H9 (cell line): ENCODE data around the gene PTPN21. TPM values are rescaled to one million over a fixed set of nuclear protein-coding genes. Genes with fewer than 3 reads are reported as not detected.
"Not testable (repeated sequence)": the region's sequence is repeated elsewhere in the genome, so short reads cannot be mapped to it uniquely, and the experiment has no call there.

Experiments
- DNase-seq: peaks from one replicate; pipeline ENCODE4 v3.0.0-alpha.2; 2017
- H2AFZ ChIP-seq: one replicate; pipeline ENCODE4 v1.6.1; 2013; ENCODE audit warnings: mild to moderate bottlenecking, low read length, control low read depth, moderate library complexity
- H2AK5ac ChIP-seq: 2 replicates; pipeline ENCODE4 v1.6.1; 2013; ENCODE audit warnings: low read length, control low read depth, mixed read lengths; ENCODE audit not compliant: insufficient read length
- H2BK120ac ChIP-seq: one replicate; pipeline ENCODE4 v1.6.1; 2013; ENCODE audit warnings: low read depth, mild to moderate bottlenecking, low read length, control low read depth, inconsistent platforms; ENCODE audit not compliant: poor library complexity, severe bottlenecking
- H2BK12ac ChIP-seq: 2 replicates; pipeline ENCODE4 v1.6.1; 2013; ENCODE audit warnings: low read length, control low read depth, mixed read lengths, low read depth; ENCODE audit not compliant: insufficient read length
- H2BK15ac ChIP-seq: 2 replicates; pipeline ENCODE4 v1.6.1; 2013; ENCODE audit warnings: low read depth, low read length, control low read depth
- H2BK20ac ChIP-seq: one replicate; pipeline ENCODE4 v1.6.1; 2013; ENCODE audit warnings: low read depth, mild to moderate bottlenecking, low read length, control low read depth, inconsistent platforms; ENCODE audit not compliant: poor library complexity, severe bottlenecking
- H2BK5ac ChIP-seq: 2 replicates; pipeline ENCODE4 v1.6.1; 2013; ENCODE audit warnings: low read length, control low read depth, mixed read lengths; ENCODE audit not compliant: insufficient read length
- H3K14ac ChIP-seq: 2 replicates; pipeline ENCODE4 v1.6.1; 2013; ENCODE audit warnings: low read length, control low read depth; ENCODE audit not compliant: insufficient read depth
- H3K18ac ChIP-seq: 2 replicates; pipeline ENCODE4 v1.6.1; 2013; ENCODE audit warnings: low read depth, mild to moderate bottlenecking, mixed read lengths, low read length, control low read depth; ENCODE audit not compliant: insufficient read length
- H3K23ac ChIP-seq: 2 replicates; pipeline ENCODE4 v1.6.1; 2013; ENCODE audit warnings: low read length, control low read depth, mixed read lengths, low read depth; ENCODE audit not compliant: insufficient read length
- H3K23me2 ChIP-seq: 2 replicates; pipeline ENCODE4 v1.6.1; 2013; ENCODE audit warnings: low read depth, mild to moderate bottlenecking, mixed read lengths, low read length, control low read depth; ENCODE audit not compliant: insufficient read length, poor library complexity, severe bottlenecking
- H3K27ac ChIP-seq: 2 replicates; pipeline ENCODE4 v1.5.1; 2013; ENCODE audit warnings: low read length, control low read depth, mixed read lengths, low read depth; ENCODE audit not compliant: insufficient read length
- H3K27me3 ChIP-seq: 2 replicates; pipeline ENCODE4 v1.6.1; 2013; ENCODE audit warnings: low read length, control low read depth, inconsistent platforms; ENCODE audit not compliant: insufficient read depth
- H3K4ac ChIP-seq: 2 replicates; pipeline ENCODE4 v1.6.1; 2013; ENCODE audit warnings: low read depth, mild to moderate bottlenecking, control low read depth, inconsistent platforms, low read length, moderate library complexity
- H3K4me1 ChIP-seq: 2 replicates; pipeline ENCODE4 v1.6.1; 2013; ENCODE audit warnings: low read length, control low read depth, inconsistent platforms; ENCODE audit not compliant: insufficient read depth
- H3K4me2 ChIP-seq: 2 replicates; pipeline ENCODE4 v1.6.1; 2013; ENCODE audit warnings: low read length, control low read depth, mixed read lengths; ENCODE audit not compliant: insufficient read length, insufficient read depth
- H3K56ac ChIP-seq: 2 replicates; pipeline ENCODE4 v1.6.1; 2013; ENCODE audit warnings: low read depth, mild to moderate bottlenecking, mixed read lengths, low read length, control low read depth; ENCODE audit not compliant: insufficient read length
- H3K79me1 ChIP-seq: 2 replicates; pipeline ENCODE4 v1.6.1; 2013; ENCODE audit warnings: low read depth, mild to moderate bottlenecking, moderate library complexity, low read length, control low read depth, inconsistent platforms; ENCODE audit not compliant: insufficient read depth, poor library complexity, severe bottlenecking
- H3K79me2 ChIP-seq: 2 replicates; pipeline ENCODE4 v1.6.1; 2013; ENCODE audit warnings: low read length, control low read depth, inconsistent platforms; ENCODE audit not compliant: insufficient read depth
- H3K9ac ChIP-seq: 2 replicates; pipeline ENCODE4 v1.6.1; 2013; ENCODE audit warnings: low read length, control low read depth, mixed read lengths; ENCODE audit not compliant: insufficient read length; ENCODE audit errors: extremely low read depth
- H3K9me3 ChIP-seq: one replicate; pipeline ENCODE4 v1.6.1; 2013; ENCODE audit warnings: low read depth, low read length, inconsistent platforms; ENCODE audit not compliant: control insufficient read depth
- H3T11ph ChIP-seq: one replicate; pipeline ENCODE4 v1.6.1; 2013; ENCODE audit warnings: mild to moderate bottlenecking, low read length, control low read depth, inconsistent platforms
- H4K20me1 ChIP-seq: one replicate; pipeline ENCODE4 v1.6.1; 2013; ENCODE audit not compliant: control insufficient read depth, insufficient read length, insufficient read depth
- H4K5ac ChIP-seq: 2 replicates; pipeline ENCODE4 v1.6.1; 2013; ENCODE audit warnings: low read depth, mild to moderate bottlenecking, mixed read lengths, low read length, control low read depth; ENCODE audit not compliant: insufficient read length
- H4K8ac ChIP-seq: replicated peaks from 2 replicates; pipeline ENCODE4 v1.6.1; 2013; ENCODE audit warnings: low read length, control low read depth, mixed read lengths, low read depth; ENCODE audit not compliant: insufficient read length
- H4K91ac ChIP-seq: 2 replicates; pipeline ENCODE4 v1.6.1; 2013; ENCODE audit warnings: low read depth, mild to moderate bottlenecking, moderate library complexity, mixed read lengths, low read length, control low read depth; ENCODE audit not compliant: insufficient read length
- H3K27ac Mint-ChIP-seq, 3 experiments: 2 replicates in 2 of 3; 3 replicates in 1 of 3; pipeline ENCODE4 v1.8.0; 2020 to 2021; ENCODE audit warnings: mixed read lengths in 3 of 3, mild to moderate bottlenecking in 1 of 3, moderate library complexity in 1 of 3
- H3K27me3 Mint-ChIP-seq: 2 replicates; pipeline ENCODE4 v1.8.0; 2021; ENCODE audit warnings: low read depth, mild to moderate bottlenecking, moderate library complexity, mixed read lengths
- H3K36me3 Mint-ChIP-seq, 3 experiments: 2 replicates in 2 of 3; 3 replicates in 1 of 3; pipeline ENCODE4 v1.8.0; 2020 to 2021; ENCODE audit warnings: low read depth in 3 of 3, mixed read lengths in 3 of 3; ENCODE audit not compliant: insufficient read depth in 1 of 3
- H3K4me1 Mint-ChIP-seq, 2 experiments: 2 replicates each; pipeline ENCODE4 v1.8.0; 2020; ENCODE audit warnings: mixed read lengths in 2 of 2
- H3K4me3 Mint-ChIP-seq, 2 experiments: 2 replicates in 1 of 2; 3 replicates in 1 of 2; pipeline ENCODE4 v1.8.0; 2020 to 2021; ENCODE audit warnings: mild to moderate bottlenecking in 2 of 2, mixed read lengths in 2 of 2, moderate library complexity in 1 of 2
- H3K9me3 Mint-ChIP-seq, 2 experiments: 2 replicates in 1 of 2; 3 replicates in 1 of 2; pipeline ENCODE4 v1.8.0; 2020; ENCODE audit warnings: mild to moderate bottlenecking in 2 of 2, mixed read lengths in 2 of 2, moderate library complexity in 1 of 2
- WGBS: extraction: QIAGEN DNeasy Blood & Tissue Kit; methylation state at CpG from one replicate; pipeline ENCODE4 v1.1.7; 2013; ENCODE audit warnings: missing lambda C conversion rate, low lambda C conversion rate, mixed read lengths; ENCODE audit not compliant: insufficient read length; ENCODE audit errors: extremely low coverage; 5-methylcytosine and 5-hydroxymethylcytosine counted together
- total RNA-seq: library from RNA; stranded (reverse); gene quantifications from 2 replicates; pipeline ENCODE4 v1.2.1, GENCODE V29; 2021
- TF ChIP-seq, protein P1 (sequence below): fragments of 200-600 bp; sonication (generic); conservative IDR thresholded peaks from 3 replicates; pipeline ENCODE4 v1.8.0; 2021; ENCODE audit warnings: antibody characterized with exemption, mild to moderate bottlenecking

The PTPN21 gene
- total RNA-seq, 1 experiment from 2014 or later: 14.3 TPM

DNA sequence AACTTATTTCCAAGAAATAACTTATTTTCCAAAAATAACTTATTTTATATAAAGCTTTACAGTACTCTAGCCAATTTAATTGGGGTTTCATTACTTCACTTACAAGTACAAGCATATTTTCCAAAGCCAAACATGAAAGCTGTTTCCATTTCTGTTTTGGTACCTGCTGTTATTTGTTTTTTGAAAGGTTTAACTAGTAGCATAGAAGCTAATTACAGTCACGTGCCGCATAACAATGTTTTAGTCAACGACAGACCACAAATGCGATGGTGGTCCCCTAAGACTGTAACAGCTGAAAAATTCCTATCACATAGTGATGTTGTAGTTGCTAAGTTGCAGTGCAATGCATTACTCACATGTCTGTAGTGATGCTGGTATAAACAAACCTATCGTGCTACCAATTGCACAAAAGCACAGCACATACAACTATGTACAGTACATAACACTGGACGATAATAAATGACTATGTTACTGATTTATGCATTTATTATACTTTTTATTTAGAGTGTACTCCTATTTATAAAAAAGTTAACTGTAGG lies 21.7 kb downstream of the PTPN21 start:
- H2BK5ac ChIP-seq: no peak overlapping the region
- H3K4me3 Mint-ChIP-seq: no peak overlapping the region
- no peaks in the 10 kb centered on the region for H3K27me3 Mint-ChIP-seq
- no peak overlapping the region for H2BK15ac ChIP-seq
- no peaks in the 10 kb centered on the region for H3K79me1 ChIP-seq
- H3K27ac Mint-ChIP-seq: no peak overlapping the region
- H4K5ac ChIP-seq: no peak overlapping the region
- H2AK5ac ChIP-seq: no peak overlapping the region
- no peaks in the 10 kb centered on the region for H3K27me3 ChIP-seq
- H3K4me1 Mint-ChIP-seq: no peaks in the 10 kb centered on the region
- H2AFZ ChIP-seq: no peak overlapping the region
- no peak overlapping the region for H4K91ac ChIP-seq
- no peak overlapping the region for H3K23ac ChIP-seq
- H2BK120ac ChIP-seq: no peak overlapping the region
- TF ChIP-seq, protein P1, sequence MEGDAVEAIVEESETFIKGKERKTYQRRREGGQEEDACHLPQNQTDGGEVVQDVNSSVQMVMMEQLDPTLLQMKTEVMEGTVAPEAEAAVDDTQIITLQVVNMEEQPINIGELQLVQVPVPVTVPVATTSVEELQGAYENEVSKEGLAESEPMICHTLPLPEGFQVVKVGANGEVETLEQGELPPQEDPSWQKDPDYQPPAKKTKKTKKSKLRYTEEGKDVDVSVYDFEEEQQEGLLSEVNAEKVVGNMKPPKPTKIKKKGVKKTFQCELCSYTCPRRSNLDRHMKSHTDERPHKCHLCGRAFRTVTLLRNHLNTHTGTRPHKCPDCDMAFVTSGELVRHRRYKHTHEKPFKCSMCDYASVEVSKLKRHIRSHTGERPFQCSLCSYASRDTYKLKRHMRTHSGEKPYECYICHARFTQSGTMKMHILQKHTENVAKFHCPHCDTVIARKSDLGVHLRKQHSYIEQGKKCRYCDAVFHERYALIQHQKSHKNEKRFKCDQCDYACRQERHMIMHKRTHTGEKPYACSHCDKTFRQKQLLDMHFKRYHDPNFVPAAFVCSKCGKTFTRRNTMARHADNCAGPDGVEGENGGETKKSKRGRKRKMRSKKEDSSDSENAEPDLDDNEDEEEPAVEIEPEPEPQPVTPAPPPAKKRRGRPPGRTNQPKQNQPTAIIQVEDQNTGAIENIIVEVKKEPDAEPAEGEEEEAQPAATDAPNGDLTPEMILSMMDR: no peak
- no peak overlapping the region for H3K56ac ChIP-seq
- no peaks in the 10 kb centered on the region for H3K9me3 ChIP-seq
- H3K79me2 ChIP-seq: no peaks in the 10 kb centered on the region
- no peaks in the 10 kb centered on the region for H3K23me2 ChIP-seq
- H4K8ac ChIP-seq: no peak overlapping the region
- no peak overlapping the region for H3K4ac ChIP-seq
- no peak overlapping the region for H2BK20ac ChIP-seq
- H4K20me1 ChIP-seq: no peaks in the 10 kb centered on the region
- no peak overlapping the region for H3K27ac ChIP-seq
- H3K36me3 Mint-ChIP-seq: peaks cover 15 to 33% (median 26%) of the 10 kb centered on the region in 3 experiments
- H3K18ac ChIP-seq: no peak overlapping the region
- no peak overlapping the region for H3K14ac ChIP-seq
- H2BK12ac ChIP-seq: no peak overlapping the region
- no peak overlapping the region for H3T11ph ChIP-seq
- H3K4me1 ChIP-seq: peaks cover 2% of the 10 kb centered on the region; the same call in 1 of the 2 replicates
- peaks cover 0 to 12% of the 10 kb centered on the region in 2 experiments; a peak in 4 of 5 replicates for H3K9me3 Mint-ChIP-seq
- no CpG with 5 or more reads among the region's 6 CpGs for WGBS
- DNase-seq: no peak
- no peak overlapping the region for H3K4me2 ChIP-seq
- no peak overlapping the region for H3K9ac ChIP-seq

DNA sequence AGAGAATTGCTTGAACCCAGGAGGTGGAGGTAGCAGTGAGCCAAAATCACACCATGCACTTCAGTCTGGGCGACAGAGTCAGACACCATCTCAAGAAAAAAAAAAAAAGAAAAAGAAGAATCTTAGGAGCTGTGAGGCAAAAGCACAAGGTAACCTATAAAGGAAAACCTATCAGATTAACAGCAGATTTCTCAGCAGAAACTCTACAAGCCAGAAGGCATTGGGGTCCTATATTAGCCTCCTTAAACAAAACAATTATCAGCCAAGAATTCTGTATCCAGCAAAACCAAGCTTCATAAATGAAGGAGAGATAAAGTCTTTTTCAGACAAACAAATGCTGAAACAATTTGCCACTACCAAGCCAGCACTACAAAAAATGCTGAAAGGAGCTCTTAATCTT lies 24.9 kb downstream of the PTPN21 start:
- not testable (repeated sequence) for H2AK5ac ChIP-seq, H4K8ac ChIP-seq, H3K4ac ChIP-seq, H2BK5ac ChIP-seq, H3K4me1 Mint-ChIP-seq, H3K14ac ChIP-seq, H3K23me2 ChIP-seq, H3K4me2 ChIP-seq, H3K27ac ChIP-seq, H3K9me3 ChIP-seq, H3K27me3 ChIP-seq, H2BK15ac ChIP-seq, H2BK20ac ChIP-seq, H3K4me1 ChIP-seq, H3K23ac ChIP-seq, H4K20me1 ChIP-seq, H3K18ac ChIP-seq, H3T11ph ChIP-seq, H3K79me1 ChIP-seq, H4K5ac ChIP-seq, H3K79me2 ChIP-seq, H3K4me3 Mint-ChIP-seq, H4K91ac ChIP-seq, H2AFZ ChIP-seq, H2BK120ac ChIP-seq, H3K27ac Mint-ChIP-seq, H3K27me3 Mint-ChIP-seq, H2BK12ac ChIP-seq, H3K56ac ChIP-seq, DNase-seq, H3K9ac ChIP-seq
- Mint-ChIP-seq H3K9me3 (peaks cover 0 to 12% of the 10 kb centered on the region in 2 experiments; a peak in 4 of 5 replicates), H3K36me3 (peaks cover 12 to 22% (median 18%) of the 10 kb centered on the region in 3 experiments; a peak in 6 of 7 replicates)
- WGBS: no CpG with 5 or more reads among the region's 1 CpG
